Lower lobe of right lung (tissue), 2 donors: ENCODE results near the gene STAP1. TPM values are rescaled to one million over a fixed set of nuclear protein-coding genes. Genes with fewer than 3 reads are reported as not detected.

ENCODE experiments used
- ATAC-seq, 2 donors: fragments of 200-7000 bp; cut with Tn5 transposase; one replicate each; pipeline ENCODE4 v1.9.1; 2020 to 2022; ENCODE audit warnings: mild to moderate bottlenecking in 2 of 2, moderate library complexity in 2 of 2
- DNase-seq: peaks from one replicate; pipeline ENCODE4 v3.0.0-alpha.2; 2020
- H3K27ac ChIP-seq: fragments of 200-600 bp; one replicate; pipeline ENCODE4 v1.8.0; 2022
- H3K27me3 ChIP-seq: fragments of 200-600 bp; one replicate; pipeline ENCODE4 v1.8.0; 2022; ENCODE audit warnings: low read depth
- H3K36me3 ChIP-seq: fragments of 200-600 bp; one replicate; pipeline ENCODE4 v1.8.0; 2022; ENCODE audit warnings: mild to moderate bottlenecking
- H3K4me1 ChIP-seq: fragments of 200-600 bp; one replicate; pipeline ENCODE4 v1.8.0; 2022
- H3K4me3 ChIP-seq: fragments of 200-600 bp; one replicate; pipeline ENCODE4 v1.8.0; 2022; ENCODE audit warnings: mild to moderate bottlenecking
- H3K9me3 ChIP-seq: fragments of 200-600 bp; one replicate; pipeline ENCODE4 v1.8.0; 2022
- intact Hi-C: fragments of 100-400 bp; cut with DNase I; formaldehyde crosslinking; loops from one replicate; pipeline ENCODE4 v1.11.0; 2022
- total RNA-seq: library from RNA; stranded (reverse); fragmentation: NEBNext Ultra II Directional; extraction: Animal tissue kit (Norgen Biotek cat#: 25700); gene quantifications from one replicate; pipeline ENCODE4 v1.2.1, GENCODE V29; 2021
- TF ChIP-seq, protein P1 (sequence below): fragments of 200-600 bp; IDR thresholded peaks from one replicate; pipeline ENCODE4 v1.8.0; 2022; ENCODE audit warnings: antibody characterized with exemption, mild to moderate bottlenecking
- donor health status: DM: no; HTN: yes; CAD: no; lungs with severe emphysema.

STAP1 gene
- total RNA-seq, 1 donor from 2014 or later = 3.4 TPM

DNA sequence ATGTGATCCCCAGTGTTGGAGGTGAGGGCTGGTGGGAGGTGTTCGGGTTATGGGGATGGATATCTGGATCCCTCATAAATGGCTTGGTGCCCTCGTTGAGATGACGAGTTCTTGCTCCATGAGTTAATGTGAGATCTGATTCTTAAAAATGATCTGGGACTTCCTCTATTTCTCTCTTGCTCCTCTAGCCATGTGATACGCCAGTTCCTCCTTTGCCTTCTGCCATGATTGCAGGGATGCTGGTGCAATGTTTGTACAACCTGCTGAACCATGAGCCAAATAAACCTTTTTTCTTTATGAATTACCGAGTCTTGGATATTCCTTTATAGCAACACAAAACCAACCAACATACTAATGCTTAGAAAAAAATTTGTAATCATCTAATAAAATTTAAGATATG lies 56.6 kb downstream of the STAP1 start:
- no peak for ATAC-seq
- no peaks in the 10 kb centered on the region for H3K4me1 ChIP-seq
- H3K9me3 ChIP-seq = no peaks in the 10 kb centered on the region
- TF ChIP-seq, protein P1, sequence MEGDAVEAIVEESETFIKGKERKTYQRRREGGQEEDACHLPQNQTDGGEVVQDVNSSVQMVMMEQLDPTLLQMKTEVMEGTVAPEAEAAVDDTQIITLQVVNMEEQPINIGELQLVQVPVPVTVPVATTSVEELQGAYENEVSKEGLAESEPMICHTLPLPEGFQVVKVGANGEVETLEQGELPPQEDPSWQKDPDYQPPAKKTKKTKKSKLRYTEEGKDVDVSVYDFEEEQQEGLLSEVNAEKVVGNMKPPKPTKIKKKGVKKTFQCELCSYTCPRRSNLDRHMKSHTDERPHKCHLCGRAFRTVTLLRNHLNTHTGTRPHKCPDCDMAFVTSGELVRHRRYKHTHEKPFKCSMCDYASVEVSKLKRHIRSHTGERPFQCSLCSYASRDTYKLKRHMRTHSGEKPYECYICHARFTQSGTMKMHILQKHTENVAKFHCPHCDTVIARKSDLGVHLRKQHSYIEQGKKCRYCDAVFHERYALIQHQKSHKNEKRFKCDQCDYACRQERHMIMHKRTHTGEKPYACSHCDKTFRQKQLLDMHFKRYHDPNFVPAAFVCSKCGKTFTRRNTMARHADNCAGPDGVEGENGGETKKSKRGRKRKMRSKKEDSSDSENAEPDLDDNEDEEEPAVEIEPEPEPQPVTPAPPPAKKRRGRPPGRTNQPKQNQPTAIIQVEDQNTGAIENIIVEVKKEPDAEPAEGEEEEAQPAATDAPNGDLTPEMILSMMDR = no peak
- no peak overlapping the region for H3K27ac ChIP-seq
- peaks cover 29% of the 10 kb centered on the region for H3K36me3 ChIP-seq
- DNase-seq = no peak
- no peak overlapping the region for H3K4me3 ChIP-seq
- no peaks in the 10 kb centered on the region for H3K27me3 ChIP-seq
- intact Hi-C loops = no loop called here

DNA sequence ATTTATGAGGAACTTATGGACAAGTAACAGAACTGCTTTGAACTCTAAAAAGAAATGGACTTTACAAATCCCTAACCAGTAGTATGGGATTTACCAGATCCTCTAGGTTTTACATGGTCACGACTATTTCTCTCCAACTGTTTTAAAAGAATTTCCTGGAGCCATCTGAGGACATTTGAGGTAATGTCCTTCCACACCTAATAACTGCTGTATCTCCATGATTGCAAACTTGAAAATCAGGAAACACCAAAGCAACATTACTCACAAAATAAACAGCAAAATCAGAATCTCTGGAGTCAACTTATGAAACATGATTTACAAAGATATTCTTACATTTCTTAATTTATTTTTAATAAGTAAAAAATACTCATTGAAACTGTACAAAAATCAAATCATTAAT lies 58.0 kb downstream of the STAP1 start:
- Histone ChIP-seq H3K27me3 (no peaks in the 10 kb centered on the region), H3K4me3 (no peak overlapping the region), H3K27ac (no peak overlapping the region), H3K4me1 (no peaks in the 10 kb centered on the region), H3K36me3 (peaks cover 42% of the 10 kb centered on the region), H3K9me3 (no peaks in the 10 kb centered on the region)
- TF ChIP-seq, protein P1 = no peak
- ATAC-seq (no peak), DNase-seq (no peak)
- intact Hi-C loops = no loop called here

DNA sequence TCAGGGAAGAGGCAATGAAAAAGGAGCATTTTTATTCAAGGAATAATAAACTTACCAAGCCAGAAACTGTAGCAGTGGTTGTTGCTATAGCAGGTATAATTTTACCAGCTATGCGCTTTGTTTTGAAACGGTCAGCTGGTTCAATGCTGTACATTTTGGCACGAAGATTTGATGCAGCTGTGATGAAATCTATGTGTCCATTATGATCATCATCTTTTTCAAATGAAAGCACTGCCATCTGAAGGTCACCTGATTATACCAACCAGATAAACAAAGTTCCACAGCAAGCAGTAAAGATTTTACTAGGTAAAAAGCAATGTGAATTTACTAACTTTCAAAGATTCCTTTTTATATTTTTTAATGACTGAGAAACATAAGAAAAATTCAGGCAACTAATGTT lies 66.4 kb downstream of the STAP1 start:
- no peaks in the 10 kb centered on the region for H3K9me3 ChIP-seq
- H3K27me3 ChIP-seq = no peaks in the 10 kb centered on the region
- no peaks in the 10 kb centered on the region for H3K4me1 ChIP-seq
- TF ChIP-seq, protein P1 = no peak
- DNase-seq (no peak), ATAC-seq (no peak)
- peaks cover 82% of the 10 kb centered on the region for H3K36me3 ChIP-seq
- no peak overlapping the region for H3K27ac ChIP-seq
- H3K4me3 ChIP-seq = no peak overlapping the region
- intact Hi-C loops = no loop called here

DNA sequence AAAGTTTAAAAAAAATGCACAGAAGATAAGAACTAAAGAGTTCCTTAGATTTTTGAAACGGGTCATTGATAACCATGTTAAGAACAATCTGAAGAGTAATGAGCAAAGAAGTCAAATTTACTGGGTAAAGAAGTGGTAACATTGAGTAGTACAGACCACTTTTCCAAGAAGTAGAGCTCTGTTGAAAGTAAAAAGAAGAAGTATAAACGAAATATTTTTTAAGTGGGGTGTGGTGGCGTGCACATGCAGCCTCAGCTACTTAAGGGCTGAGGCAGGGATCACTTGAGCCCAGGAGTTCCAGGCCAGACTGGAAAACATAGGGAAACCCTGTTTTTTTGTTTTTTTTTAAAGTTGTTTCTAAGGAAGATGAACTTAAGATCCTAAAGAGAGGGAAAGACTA lies 74.0 kb downstream of the STAP1 start:
- Histone ChIP-seq H3K36me3 (peaks cover 68% of the 10 kb centered on the region), H3K4me1 (no peaks in the 10 kb centered on the region), H3K27me3 (no peaks in the 10 kb centered on the region), H3K27ac (no peak overlapping the region), H3K9me3 (no peaks in the 10 kb centered on the region), H3K4me3 (no peak overlapping the region)
- TF ChIP-seq, protein P1 = no peak
- intact Hi-C loops = no loop called here
- DNase-seq (no peak), ATAC-seq (peak; percentile 23 to 72)

DNA sequence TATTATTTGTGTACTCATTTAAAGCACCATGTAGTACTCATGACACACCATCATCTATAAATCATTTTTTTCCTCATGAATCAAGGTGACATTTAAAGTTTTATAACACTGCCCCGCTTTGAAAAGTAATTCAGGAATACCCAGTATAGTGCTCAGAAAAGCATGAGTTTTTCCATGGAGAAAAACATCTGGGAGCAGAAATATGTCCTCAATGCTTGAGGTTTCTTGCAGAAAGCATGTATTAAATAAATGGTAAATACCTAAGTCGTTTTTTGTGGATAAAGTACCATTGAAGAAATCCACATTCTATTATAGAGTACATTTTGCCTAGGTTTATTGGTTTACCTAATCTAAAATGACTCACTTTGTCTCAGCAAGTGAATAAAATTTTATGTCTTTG lies 76.2 kb downstream of the STAP1 start:
- no peak for ATAC-seq

More for the DNA sequence above, 76.2 kb downstream of the STAP1 start:
- Histone ChIP-seq H3K36me3 (peaks cover 48% of the 10 kb centered on the region), H3K27ac (no peak overlapping the region), H3K4me3 (no peak overlapping the region), H3K9me3 (no peaks in the 10 kb centered on the region), H3K4me1 (no peaks in the 10 kb centered on the region), H3K27me3 (no peaks in the 10 kb centered on the region)
- no peak for DNase-seq
- TF ChIP-seq, protein P1 = no peak
- intact Hi-C loops = no loop called here
